GM21825 (cell line): ENCODE results near the gene MYH4.

Experiments
- ATAC-seq: cut with Tn5 transposase; IDR thresholded peaks from one replicate; pipeline ENCODE4 v1.9.1; 2021; ENCODE audit warnings: mild to moderate bottlenecking, moderate library complexity; ENCODE audit not compliant: unreplicated experiment

MYH4 gene

GRCh38 chr17:10469459-10469858 lies at the start of gene MYH4:
MYH4 (minus strand) TSS chr17:10469559; CDS start chr17:10466745, 2,814 bp downstream.
- no peak for ATAC-seq

DNA sequence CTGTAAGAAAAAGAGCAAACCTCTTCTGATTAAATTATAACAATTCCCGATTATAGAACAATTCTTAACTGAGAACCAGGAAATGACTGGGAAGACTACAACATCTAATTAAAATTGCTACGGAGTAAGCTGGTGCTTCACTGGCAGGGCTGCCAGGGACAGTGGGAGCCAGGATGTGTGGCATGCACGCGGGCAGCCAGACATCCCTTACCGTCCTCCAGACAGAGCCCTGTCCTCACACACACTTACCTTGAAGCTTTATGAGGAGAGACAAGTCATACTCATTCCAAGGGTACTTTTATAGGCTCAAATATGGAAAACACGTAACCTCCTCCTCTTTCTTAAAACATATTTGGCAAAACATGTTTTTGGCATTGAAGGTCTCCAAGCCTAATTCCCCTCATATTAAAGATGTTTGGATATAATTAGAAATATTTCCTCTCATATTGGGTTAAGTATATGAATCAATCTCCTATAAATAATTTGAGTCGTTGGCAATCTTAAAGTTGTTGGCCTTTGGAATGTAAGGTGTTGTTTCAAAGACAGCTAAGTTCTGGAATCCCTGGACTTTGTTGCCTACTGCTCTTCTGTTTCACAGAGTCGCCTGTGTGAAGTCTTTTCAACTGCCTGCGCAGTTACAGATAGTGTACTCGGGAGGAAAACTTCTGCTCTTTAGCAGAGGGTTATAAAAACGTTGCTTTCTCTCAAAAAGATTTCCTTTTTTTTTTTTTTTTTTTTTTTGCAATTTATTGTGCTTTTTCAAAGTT lies 49.1 kb upstream of the MYH4 start, which contains the start of gene MYH1:
TSS of gene MYH1 (minus strand) at position 272 of the 767 bp plus-strand sequence. CDS start 1,900 bp downstream, outside the sequence.
- no peak for ATAC-seq

- ATAC-seq: no peak
Observed at GRCh38 chr17:10516638-10517037, 47.3 kb upstream of the MYH4 start.

DNA sequence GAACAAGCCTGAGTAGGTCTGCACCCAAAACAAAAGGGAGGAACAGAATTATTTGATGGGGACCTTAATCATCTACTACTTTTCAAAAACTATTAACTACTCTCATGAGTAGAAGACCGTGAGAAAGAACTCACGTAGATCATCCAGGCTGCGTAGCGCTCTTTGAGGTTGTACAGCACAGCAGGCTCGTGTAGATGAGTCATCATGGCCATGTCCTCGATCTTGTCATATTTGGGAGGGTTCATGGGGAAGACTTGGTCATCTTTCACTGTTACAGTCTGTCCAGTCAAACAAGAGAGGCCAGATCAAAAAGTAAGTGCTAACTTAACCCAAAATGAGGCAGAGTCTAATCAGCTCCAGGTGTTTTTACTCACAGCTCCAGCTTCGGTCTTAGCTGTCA lies 46.7 kb upstream of the MYH4 start:
- ATAC-seq: no peak

DNA sequence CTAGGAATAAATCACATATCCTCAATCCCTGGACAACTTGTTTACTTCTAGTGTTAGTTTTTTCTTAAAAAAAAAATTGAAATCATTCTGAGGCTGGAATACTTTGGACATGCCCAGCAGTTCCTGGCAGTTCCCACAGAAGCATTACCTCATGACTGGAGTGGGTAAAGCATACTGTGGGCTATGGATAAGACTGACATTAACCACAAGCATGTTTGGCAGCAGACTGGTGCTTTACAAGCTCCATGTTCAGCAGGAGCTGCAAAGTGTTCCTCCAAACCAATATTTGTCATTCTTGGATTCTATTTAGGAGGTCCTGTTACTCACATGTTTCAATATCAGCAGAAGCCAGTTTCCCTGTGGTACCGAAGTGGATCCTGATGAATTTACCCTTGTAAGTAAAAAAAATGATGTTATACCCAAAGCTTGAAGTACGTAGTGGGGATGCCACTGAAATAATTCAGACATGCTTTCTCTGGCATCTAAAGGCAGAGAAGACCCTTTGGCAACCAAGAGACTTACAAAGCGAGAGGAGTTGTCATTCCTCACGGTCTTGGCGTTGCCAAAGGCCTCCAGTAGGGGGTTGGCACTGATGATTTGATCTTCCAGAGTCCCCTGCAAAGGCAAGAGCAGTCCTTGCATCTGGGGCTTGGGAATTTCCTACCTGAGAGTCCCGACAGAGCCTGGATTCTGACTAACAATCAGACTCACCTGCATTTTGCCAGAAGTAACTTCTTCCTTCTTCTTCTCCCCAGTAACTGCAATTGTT lies 44.1 kb upstream of the MYH4 start:
- ATAC-seq: no peak

- no peak for ATAC-seq
Observed at GRCh38 chr17:10512856-10513255, 43.5 kb upstream of the MYH4 start.

DNA sequence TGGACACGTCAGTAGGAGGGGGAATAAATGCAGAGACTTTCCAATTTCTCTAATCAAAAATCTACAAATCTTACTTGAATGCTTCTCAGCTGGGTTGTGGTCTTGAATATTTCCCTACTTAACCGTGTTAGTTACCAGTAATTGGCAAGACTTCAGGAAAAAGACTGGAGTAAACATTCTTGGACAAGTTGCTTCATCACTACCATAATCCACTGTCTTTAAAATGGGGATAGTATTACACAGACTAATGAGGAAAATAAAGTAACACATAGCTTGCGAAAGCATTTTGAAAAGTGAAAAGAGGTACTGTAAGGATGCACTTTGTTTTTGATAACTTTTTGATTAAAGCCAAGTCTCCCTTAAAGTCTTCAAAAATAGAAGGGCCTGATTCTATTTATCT lies 30.6 kb upstream of the MYH4 start:
- no peak for ATAC-seq

- no peak for ATAC-seq
Observed at GRCh38 chr17:10492004-10492403, 22.6 kb upstream of the MYH4 start.

DNA sequence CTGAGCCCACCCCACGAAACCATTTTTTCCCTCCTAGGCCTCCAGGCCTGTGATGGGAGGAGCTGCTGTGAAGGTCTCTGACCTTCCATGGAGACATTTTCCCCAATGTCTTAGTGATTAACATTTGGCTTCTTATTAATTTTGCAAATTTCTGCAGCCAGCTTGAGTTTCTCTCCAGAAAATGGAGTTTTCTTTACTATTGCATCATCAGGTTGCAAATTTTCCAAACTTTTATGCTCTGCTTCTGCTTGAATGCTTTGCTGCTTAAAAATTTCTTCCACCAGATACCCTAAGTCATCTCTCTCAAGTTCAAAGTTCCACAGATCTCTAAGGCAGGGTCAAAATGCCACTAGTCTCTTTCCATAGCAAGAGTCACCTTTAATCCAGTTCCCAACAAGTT lies 12.9 kb upstream of the MYH4 start:
- ATAC-seq: no peak

DNA sequence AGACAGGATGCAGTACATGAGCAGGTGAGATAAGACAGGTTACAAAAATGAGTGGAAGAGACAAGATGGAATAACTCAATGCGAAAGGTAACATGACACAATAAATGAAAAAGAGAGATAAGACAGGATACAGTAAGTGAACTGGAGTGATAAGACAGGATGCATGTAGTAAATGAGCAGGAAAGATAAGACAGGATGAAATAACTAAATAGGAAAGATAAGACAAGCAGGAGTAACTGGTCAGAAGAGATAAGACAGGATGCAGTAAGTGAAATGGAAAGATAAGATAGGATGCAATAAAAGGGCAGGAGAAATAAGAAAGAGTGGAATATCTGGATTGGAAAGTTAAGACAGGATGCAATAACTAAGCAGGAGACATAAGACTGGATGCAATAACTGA lies 8.3 kb upstream of the MYH4 start:
- ATAC-seq: no peak

DNA sequence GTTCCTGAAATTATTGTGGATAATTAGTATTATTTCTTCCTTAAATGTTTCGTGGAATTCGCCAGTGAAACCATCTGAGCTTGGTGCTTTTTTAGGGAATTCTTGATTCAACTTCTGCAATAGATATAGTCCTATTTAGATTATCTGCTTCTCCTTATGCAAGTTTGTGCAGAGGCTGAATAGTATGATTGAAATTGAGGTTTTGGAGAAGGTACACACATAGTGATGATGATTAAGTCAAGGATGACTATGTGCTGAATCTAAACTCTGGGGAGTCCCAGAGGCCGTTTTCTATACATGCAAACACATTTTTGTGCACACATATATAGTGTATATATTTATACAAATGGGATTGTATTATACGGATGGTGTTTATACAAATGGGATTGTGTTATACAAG lies 5.2 kb upstream of the MYH4 start:
- ATAC-seq: no peak

DNA sequence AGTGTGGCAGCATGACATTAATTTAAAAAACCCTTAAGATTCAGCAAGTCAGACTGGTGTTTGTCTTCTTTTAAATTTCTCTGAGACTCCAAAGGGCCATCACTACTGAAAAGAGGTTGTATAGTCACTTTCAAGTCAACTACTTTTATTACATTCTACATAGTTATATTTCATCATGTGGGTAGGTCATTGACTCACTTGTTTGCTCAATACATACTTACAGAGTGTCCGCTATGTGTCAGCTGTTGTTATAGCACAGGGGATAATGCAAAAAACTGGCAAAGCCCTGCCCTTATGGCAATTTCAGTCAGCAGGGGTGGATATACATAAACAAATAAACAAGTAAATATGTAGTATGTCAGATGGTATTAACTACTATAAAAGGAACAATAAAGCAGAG lies 2.5 kb upstream of the MYH4 start:
- ATAC-seq: no peak

DNA sequence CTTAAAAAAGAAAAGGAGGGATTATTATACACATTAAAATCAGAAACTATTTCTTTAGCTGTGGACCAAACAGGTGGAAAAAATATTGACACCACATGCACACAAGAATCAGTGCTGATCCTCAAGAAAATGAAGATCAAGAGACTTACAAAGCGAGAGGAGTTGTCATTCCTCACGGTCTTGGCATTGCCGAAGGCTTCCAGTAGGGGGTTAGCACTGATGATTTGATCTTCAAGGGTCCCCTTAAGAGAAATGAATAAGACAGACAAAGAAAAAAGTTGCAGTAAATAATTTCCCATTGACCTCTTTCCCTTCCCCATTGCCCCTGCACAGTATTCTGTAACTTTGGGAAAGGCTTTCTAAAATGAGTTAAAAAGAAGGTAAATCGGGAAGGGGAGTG lies 6.0 kb downstream of the MYH4 start:
- no peak for ATAC-seq

GRCh38 chr17:10460062-10460461 lies 9.3 kb downstream of the MYH4 start:
- ATAC-seq: no peak

DNA sequence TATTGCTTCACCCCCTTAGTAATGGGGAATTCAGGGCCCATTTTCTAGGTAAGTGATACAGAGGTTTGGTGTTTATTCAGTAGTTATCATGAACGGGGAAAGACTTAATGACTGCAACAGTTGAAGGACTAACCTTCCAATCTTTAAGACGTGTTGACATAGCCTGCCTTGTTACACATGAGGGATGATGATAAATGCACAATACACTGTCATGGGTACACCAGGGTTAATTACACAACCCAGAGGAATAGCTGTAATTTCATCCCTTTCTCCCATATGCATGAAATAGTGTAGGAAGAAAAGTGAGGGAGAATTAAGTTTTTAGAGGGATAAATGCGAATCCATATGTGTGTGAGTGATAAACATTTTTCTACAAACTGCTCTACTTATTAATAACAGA lies 10.7 kb downstream of the MYH4 start:
- ATAC-seq: no peak

DNA sequence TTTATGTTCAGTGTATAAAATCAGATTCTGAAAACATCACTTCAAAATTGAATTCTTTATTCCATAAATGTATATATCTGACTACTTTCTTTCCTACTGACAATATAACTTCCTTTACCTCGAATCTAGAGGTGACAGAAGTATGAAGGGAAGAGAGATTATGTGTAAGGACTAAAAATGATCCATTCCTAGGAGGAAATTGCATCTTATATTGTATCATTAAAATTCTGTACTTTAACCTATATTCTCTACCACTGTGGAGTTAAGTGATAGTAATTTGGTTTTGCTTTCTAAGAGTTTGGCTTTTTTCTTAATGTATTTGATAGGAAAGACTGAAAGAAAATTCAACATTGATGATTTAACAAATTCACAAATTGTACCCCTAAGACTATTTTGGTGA lies 11.4 kb downstream of the MYH4 start:
- no peak for ATAC-seq

GRCh38 chr17:10447026-10447931 lies 22.1 kb downstream of the MYH4 start:
- no peak for ATAC-seq

DNA sequence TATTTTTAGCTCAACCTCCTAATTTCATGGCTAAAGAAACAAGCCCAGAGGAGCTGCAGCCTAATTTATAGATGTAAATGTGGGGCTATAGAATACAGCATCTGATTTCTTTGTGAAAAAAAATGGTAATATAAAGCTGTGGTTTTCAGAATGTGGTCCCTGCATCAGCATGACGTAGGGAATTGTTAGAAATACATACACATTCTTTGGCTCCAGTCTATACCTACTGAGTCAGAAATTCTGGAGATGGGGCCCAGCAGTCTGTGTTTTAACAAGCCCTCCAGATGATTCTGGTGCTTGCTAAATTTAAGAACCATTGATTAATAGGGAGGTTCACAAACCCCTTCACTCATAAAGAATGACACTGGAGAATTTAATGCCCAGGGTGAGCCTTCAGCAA lies 29.5 kb downstream of the MYH4 start:
- no peak for ATAC-seq

DNA sequence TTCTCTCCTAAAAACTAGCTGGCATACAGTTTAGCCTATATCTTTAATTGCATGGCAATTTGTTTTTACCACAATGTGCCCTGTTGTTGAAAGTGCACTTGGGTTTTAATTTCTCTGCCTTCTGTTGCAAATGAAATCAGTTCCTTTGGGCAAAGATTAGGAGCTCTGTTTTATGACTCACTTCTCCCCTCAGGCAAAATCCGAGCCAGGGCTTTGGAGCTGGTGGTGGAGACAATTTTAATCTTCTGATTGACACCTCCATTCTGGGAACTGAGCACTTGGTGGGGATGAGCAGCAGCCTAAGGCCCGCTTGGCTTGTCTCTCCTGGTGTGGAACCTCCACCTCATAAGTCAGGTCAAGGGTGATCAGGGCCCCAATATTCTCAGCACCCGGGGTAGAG lies 34.3 kb downstream of the MYH4 start:
- ATAC-seq: no peak

GRCh38 chr17:10429421-10430045 lies 39.8 kb downstream of the MYH4 start:
- ATAC-seq: no peak

DNA sequence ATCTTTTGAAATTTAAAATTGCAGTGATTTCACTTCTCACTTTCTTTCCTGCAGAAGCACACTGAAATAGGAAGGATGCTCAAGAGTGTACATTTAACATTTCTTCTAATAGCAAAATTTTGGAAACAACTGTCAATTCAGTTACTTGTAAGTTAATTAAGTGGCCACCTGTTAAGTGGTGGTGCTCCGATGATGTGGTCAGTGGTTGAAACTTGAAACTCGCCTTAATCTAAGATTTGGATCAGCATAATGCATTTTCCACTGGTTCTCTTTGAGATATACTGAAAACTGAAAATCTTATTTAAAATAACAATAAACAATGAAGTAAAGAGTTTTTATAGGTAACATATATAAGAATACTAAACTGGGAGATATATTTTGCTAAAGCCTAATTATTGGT lies 40.6 kb downstream of the MYH4 start:
- no peak for ATAC-seq
